ENCODE measurements around the gene CHRNA3.
A peak's percentile ranks its signal among the peaks of the same experiment; 100 is the strongest.

The CHRNA3 gene

GRCh38 chr15:78641102-78641748 lies 20.4 kb upstream of the CHRNA3 start, which contains the start of gene CHRNB4:
Gene CHRNB4, minus strand, starts transcription at chr15:78641210. Its CDS starts 77 bp downstream, at chr15:78641133.
- Histone ChIP-seq H3K4me3 (ENCODE audit: insufficient read depth, low read length, poor library complexity, severe bottlenecking) (no peak within 1 kb of the TSS), H3F3A (ENCODE audit: insufficient read depth) (no peaks in the 10 kb centered on the region), H3K9ac (ENCODE audit: low read length) (no peak within 1 kb of the TSS), H3K9me3 (ENCODE audit: insufficient read depth, low read length) (no peaks in the 10 kb centered on the region), H3K9me2 (replicated peaks; ENCODE audit: insufficient read depth, low read length) (no peaks in the 10 kb centered on the region), H3K27ac (ENCODE audit: low read depth, low read length) (no peak within 1 kb of the TSS), H3K36me3 (ENCODE audit: low read length) (no peaks in the 10 kb centered on the region), H3K27me3 (ENCODE audit: low read length) (no peaks in the 10 kb centered on the region), H3K4me2 (ENCODE audit: low read depth, low read length, poor library complexity, severe bottlenecking) (no peak within 1 kb of the TSS), H2AFZ (ENCODE audit: low read depth, low read length, severe bottlenecking) (no peak within 1 kb of the TSS), H3K79me2 (ENCODE audit: insufficient read depth, low read length) (no peaks in the 10 kb centered on the region), H4K20me1 (ENCODE audit: low read depth, low read length) (no peaks in the 10 kb centered on the region)
- no peak for TF ChIP-seq EZH2phosphoT487 (conservative IDR thresholded peaks at IDR 0.05; ENCODE audit: low read length)
- no peak for TF ChIP-seq CTCF (IDR thresholded peaks at IDR 0.05; ENCODE audit: insufficient read depth, low read length, poor library complexity, severe bottlenecking)

GRCh38 chr15:78640527-78641101 lies 19.8 kb upstream of the CHRNA3 start:
- H3K4me2 ChIP-seq (ENCODE audit: low read depth, low read length, poor library complexity, severe bottlenecking): no peak overlapping the region
- no peaks in the 10 kb centered on the region for H3K27me3 ChIP-seq (ENCODE audit: low read length)
- no peaks in the 10 kb centered on the region for H4K20me1 ChIP-seq (ENCODE audit: low read depth, low read length)
- H3K9me2 ChIP-seq (replicated peaks; ENCODE audit: insufficient read depth, low read length): no peaks in the 10 kb centered on the region
- no peaks in the 10 kb centered on the region for H3K9me3 ChIP-seq (ENCODE audit: insufficient read depth, low read length)
- H2AFZ ChIP-seq (ENCODE audit: low read depth, low read length, severe bottlenecking): no peak overlapping the region
- no peak overlapping the region for H3K9ac ChIP-seq (ENCODE audit: low read length)
- no peak for TF ChIP-seq CTCF (IDR thresholded peaks at IDR 0.05; ENCODE audit: insufficient read depth, low read length, poor library complexity, severe bottlenecking)
- no peak for TF ChIP-seq EZH2phosphoT487 (conservative IDR thresholded peaks at IDR 0.05; ENCODE audit: low read length)
- H3K36me3 ChIP-seq (ENCODE audit: low read length): no peaks in the 10 kb centered on the region
- H3K4me3 ChIP-seq (ENCODE audit: insufficient read depth, low read length, poor library complexity, severe bottlenecking): no peak overlapping the region
- no peaks in the 10 kb centered on the region for H3K79me2 ChIP-seq (ENCODE audit: insufficient read depth, low read length)
- no peaks in the 10 kb centered on the region for H3F3A ChIP-seq (ENCODE audit: insufficient read depth)
- H3K27ac ChIP-seq (ENCODE audit: low read depth, low read length): no peak overlapping the region

GRCh38 chr15:78638658-78639314 lies 18.0 kb upstream of the CHRNA3 start:
- H2AFZ ChIP-seq (ENCODE audit: low read depth, low read length, severe bottlenecking): no peak overlapping the region
- no peak overlapping the region for H3K4me2 ChIP-seq (ENCODE audit: low read depth, low read length, poor library complexity, severe bottlenecking)
- H4K20me1 ChIP-seq (ENCODE audit: low read depth, low read length): no peaks in the 10 kb centered on the region
- no peak overlapping the region for H3K9ac ChIP-seq (ENCODE audit: low read length)
- no peaks in the 10 kb centered on the region for H3F3A ChIP-seq (ENCODE audit: insufficient read depth)
- H3K9me3 ChIP-seq (ENCODE audit: insufficient read depth, low read length): no peaks in the 10 kb centered on the region
- no peak overlapping the region for H3K4me3 ChIP-seq (ENCODE audit: insufficient read depth, low read length, poor library complexity, severe bottlenecking)
- H3K9me2 ChIP-seq (replicated peaks; ENCODE audit: insufficient read depth, low read length): no peaks in the 10 kb centered on the region
- H3K79me2 ChIP-seq (ENCODE audit: insufficient read depth, low read length): no peaks in the 10 kb centered on the region
- no peaks in the 10 kb centered on the region for H3K27me3 ChIP-seq (ENCODE audit: low read length)
- H3K36me3 ChIP-seq (ENCODE audit: low read length): no peaks in the 10 kb centered on the region
- TF ChIP-seq CTCF (IDR thresholded peaks at IDR 0.05; ENCODE audit: insufficient read depth, low read length, poor library complexity, severe bottlenecking) (peak; percentile 64), EZH2phosphoT487 (conservative IDR thresholded peaks at IDR 0.05; ENCODE audit: low read length) (no peak)
- H3K27ac ChIP-seq (ENCODE audit: low read depth, low read length): no peak overlapping the region
